ENCODE measurements around the gene SEC31A.
A peak's percentile ranks its signal among the peaks of the same experiment; 100 is the strongest.

SEC31A gene

GRCh38 chr4:82801910-82802521 is 88.9 kb downstream of the SEC31A start:
- Histone ChIP-seq H3K27ac (ENCODE audit: low read depth, low read length, poor library complexity, severe bottlenecking) (no peak overlapping the region), H3K27me3 (ENCODE audit: insufficient read depth, low read length) (peaks cover 8% of the 10 kb centered on the region; the same call in 1 of the 2 replicates), H3K36me3 (ENCODE audit: insufficient read depth, low read length) (no peaks in the 10 kb centered on the region), H3K4me2 (ENCODE audit: low read length) (no peak overlapping the region), H3F3A (ENCODE audit: insufficient read depth, low read length) (no peaks in the 10 kb centered on the region), H2AFZ (ENCODE audit: low read length) (no peak overlapping the region), H3K4me3 (ENCODE audit: low read depth, low read length, poor library complexity, severe bottlenecking) (no peak overlapping the region), H3K9me2 (ENCODE audit: low read depth, low read length) (no peaks in the 10 kb centered on the region), H4K20me1 (ENCODE audit: insufficient read depth, low read length) (no peaks in the 10 kb centered on the region), H3K9ac (ENCODE audit: low read length) (no peak overlapping the region), H3K4me1 (ENCODE audit: insufficient read depth, low read length, severe bottlenecking) (peaks cover 16% of the 10 kb centered on the region), H3K79me2 (ENCODE audit: insufficient read depth, low read length) (no peaks in the 10 kb centered on the region), H3K9me3 (ENCODE audit: low read length) (no peaks in the 10 kb centered on the region)
- TF ChIP-seq, protein P1, sequence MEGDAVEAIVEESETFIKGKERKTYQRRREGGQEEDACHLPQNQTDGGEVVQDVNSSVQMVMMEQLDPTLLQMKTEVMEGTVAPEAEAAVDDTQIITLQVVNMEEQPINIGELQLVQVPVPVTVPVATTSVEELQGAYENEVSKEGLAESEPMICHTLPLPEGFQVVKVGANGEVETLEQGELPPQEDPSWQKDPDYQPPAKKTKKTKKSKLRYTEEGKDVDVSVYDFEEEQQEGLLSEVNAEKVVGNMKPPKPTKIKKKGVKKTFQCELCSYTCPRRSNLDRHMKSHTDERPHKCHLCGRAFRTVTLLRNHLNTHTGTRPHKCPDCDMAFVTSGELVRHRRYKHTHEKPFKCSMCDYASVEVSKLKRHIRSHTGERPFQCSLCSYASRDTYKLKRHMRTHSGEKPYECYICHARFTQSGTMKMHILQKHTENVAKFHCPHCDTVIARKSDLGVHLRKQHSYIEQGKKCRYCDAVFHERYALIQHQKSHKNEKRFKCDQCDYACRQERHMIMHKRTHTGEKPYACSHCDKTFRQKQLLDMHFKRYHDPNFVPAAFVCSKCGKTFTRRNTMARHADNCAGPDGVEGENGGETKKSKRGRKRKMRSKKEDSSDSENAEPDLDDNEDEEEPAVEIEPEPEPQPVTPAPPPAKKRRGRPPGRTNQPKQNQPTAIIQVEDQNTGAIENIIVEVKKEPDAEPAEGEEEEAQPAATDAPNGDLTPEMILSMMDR (IDR thresholded peaks at IDR 0.05; ENCODE audit: low read length) = peak; percentile 65
- no peak for TF ChIP-seq EZH2 (IDR thresholded peaks at IDR 0.05; ENCODE audit: borderline replicate concordance, low read length)

DNA sequence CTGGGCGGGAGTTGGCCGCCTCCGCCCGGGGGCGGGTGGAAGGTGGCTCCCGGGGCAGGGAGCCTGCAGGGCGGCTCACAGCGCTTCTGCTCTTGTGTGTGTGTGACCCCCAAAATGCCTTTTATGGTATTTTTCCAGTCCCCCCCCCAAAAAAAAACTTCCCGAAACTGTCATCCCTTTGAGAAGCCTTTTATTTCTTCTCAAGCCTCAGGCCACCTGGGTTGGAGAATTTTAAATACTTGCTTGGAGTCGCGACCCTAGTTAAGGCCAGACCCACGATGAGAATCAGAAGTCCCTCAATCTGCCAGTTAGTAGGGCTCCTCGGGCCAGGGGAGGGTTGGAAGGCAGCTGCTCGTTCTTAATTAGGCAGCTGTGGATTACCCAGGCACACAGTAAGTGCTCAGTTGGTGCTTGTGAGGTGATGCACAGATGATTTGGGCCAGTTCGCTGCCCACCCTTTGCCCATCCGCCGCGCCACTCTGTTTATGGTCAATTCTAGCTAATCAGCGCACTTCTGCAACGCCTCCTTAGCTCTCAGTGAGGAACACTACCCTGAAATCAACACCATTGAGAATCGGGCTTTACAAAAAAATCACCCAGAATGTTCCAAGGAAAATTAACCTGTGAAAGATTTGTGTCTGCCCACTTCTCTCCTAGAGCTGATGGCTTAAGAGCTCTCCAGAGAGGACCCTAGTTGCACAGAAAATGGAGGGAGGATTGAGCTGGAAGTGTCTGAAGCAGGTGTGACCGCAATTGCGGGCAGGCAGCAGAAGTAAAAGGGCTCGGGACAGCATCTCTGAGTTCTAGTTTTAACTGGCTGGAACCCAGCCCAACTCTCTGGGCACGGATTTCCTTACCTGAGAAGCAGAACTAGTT is 91.7 kb downstream of the SEC31A start:
- no peaks in the 10 kb centered on the region for H3K36me3 ChIP-seq (ENCODE audit: insufficient read depth, low read length)
- peak overlapping the region; percentile 55 for H3K4me3 ChIP-seq (ENCODE audit: low read depth, low read length, poor library complexity, severe bottlenecking)
- no peaks in the 10 kb centered on the region for H3K9me3 ChIP-seq (ENCODE audit: low read length)
- H3K4me2 ChIP-seq (ENCODE audit: low read length) = peak overlapping the region; percentile 63
- no peak overlapping the region for H2AFZ ChIP-seq (ENCODE audit: low read length)
- TF ChIP-seq, protein P1 (IDR thresholded peaks at IDR 0.05; ENCODE audit: low read length) = no peak
- TF ChIP-seq EZH2 (IDR thresholded peaks at IDR 0.05; ENCODE audit: borderline replicate concordance, low read length) = no peak
- H3K27ac ChIP-seq (ENCODE audit: low read depth, low read length, poor library complexity, severe bottlenecking) = no peak overlapping the region
- peaks cover 10% of the 10 kb centered on the region; the same call in 1 of the 2 replicates for H3K27me3 ChIP-seq (ENCODE audit: insufficient read depth, low read length)
- H3K79me2 ChIP-seq (ENCODE audit: insufficient read depth, low read length) = no peaks in the 10 kb centered on the region
- no peaks in the 10 kb centered on the region for H3F3A ChIP-seq (ENCODE audit: insufficient read depth, low read length)
- H4K20me1 ChIP-seq (ENCODE audit: insufficient read depth, low read length) = no peaks in the 10 kb centered on the region
- H3K9me2 ChIP-seq (ENCODE audit: low read depth, low read length) = no peaks in the 10 kb centered on the region
- H3K9ac ChIP-seq (ENCODE audit: low read length) = no peak overlapping the region; the same call in 1 of the 2 replicates
- peaks cover 16% of the 10 kb centered on the region for H3K4me1 ChIP-seq (ENCODE audit: insufficient read depth, low read length, severe bottlenecking)

DNA sequence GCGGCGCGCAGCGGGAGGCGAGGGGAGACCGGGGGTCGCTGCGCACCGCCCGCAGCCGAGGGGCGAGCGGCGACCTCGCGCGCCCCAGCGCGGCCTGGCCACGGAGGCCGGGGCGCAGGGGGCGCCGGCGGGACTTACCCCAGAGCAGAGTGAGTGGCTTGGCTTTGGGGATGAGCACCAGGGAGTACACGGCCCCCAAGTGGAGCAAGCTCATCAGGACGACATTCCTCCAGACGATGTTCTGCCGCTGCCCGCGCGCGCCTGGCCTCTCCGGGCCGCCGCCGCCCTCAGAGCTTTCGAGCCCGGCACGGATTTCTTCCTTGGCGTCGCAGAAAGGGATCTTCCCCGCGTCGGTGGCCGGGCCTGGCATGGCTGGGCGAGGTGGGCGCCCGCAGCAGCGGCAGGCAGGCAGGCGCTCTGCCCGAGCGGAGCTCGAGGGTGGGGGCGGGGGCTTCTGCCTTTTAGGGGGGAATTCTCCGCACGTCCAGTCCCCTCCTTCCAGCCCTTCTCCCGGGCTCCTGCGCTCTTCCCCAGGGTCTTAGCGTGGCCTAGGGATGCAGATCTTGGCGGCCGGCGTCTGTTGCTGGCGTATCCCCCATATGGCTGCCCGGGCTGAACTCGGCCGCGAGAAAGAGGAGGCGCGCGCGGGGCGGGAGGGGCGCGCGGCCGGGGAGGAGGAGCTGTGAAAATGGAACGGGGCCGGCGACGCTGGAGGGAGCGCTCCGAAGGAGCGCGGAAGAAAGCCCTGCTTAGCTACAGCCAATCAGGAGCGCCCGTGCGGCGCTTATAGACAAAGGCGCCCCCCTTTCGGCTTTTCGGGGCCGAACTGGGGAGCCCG is 92.6 kb downstream of the SEC31A start, which contains the start of gene SCD5:
TSS of gene SCD5 (minus strand) at position 629 of the 838 bp plus-strand sequence. CDS start at position 370, 259 bp downstream.
- H3K36me3 ChIP-seq (ENCODE audit: insufficient read depth, low read length) = no peaks in the 10 kb centered on the region
- no peaks in the 10 kb centered on the region for H3K9me2 ChIP-seq (ENCODE audit: low read depth, low read length)
- no peaks in the 10 kb centered on the region for H3K9me3 ChIP-seq (ENCODE audit: low read length)
- TF ChIP-seq, protein P1 (IDR thresholded peaks at IDR 0.05; ENCODE audit: low read length) = no peak
- TF ChIP-seq EZH2 (IDR thresholded peaks at IDR 0.05; ENCODE audit: borderline replicate concordance, low read length) = no peak
- no peak within 1 kb of the TSS for H3K27ac ChIP-seq (ENCODE audit: low read depth, low read length, poor library complexity, severe bottlenecking)
- no peaks in the 10 kb centered on the region for H3K79me2 ChIP-seq (ENCODE audit: insufficient read depth, low read length)
- H3K27me3 ChIP-seq (ENCODE audit: insufficient read depth, low read length) = peaks cover 10% of the 10 kb centered on the region; the same call in 1 of the 2 replicates
- H3F3A ChIP-seq (ENCODE audit: insufficient read depth, low read length) = no peaks in the 10 kb centered on the region
- peak within 1 kb of the TSS; percentile 63 for H3K4me2 ChIP-seq (ENCODE audit: low read length)
- no peaks in the 10 kb centered on the region for H4K20me1 ChIP-seq (ENCODE audit: insufficient read depth, low read length)
- peak within 1 kb of the TSS; percentile 55 for H3K4me3 ChIP-seq (ENCODE audit: low read depth, low read length, poor library complexity, severe bottlenecking)
- peaks cover 16% of the 10 kb centered on the region for H3K4me1 ChIP-seq (ENCODE audit: insufficient read depth, low read length, severe bottlenecking)
- H2AFZ ChIP-seq (ENCODE audit: low read length) = no peak within 1 kb of the TSS
- H3K9ac ChIP-seq (ENCODE audit: low read length) = no peak within 1 kb of the TSS; the same call in 1 of the 2 replicates

Measured in OCI-LY1 (cell line).